PC-3 (cell line): ENCODE results near the gene CLTA. TPM values are rescaled to one million over a fixed set of nuclear protein-coding genes. Genes with fewer than 3 reads are reported as not detected.

Experiments used
- ATAC-seq: fragments of 200-7000 bp; cut with Tn5 transposase; 2 replicates; pipeline ENCODE4 v1.9.1; 2020; ENCODE audit warnings: mild to moderate bottlenecking, moderate library complexity
- BruUV-seq: library from RNA; stranded (reverse); fragments of 400-500 nt; replicated peaks from 2 replicates; lab custom pipeline; 2021; lab: Mats Ljungman, UMichigan
- CTCF ChIA-PET: fragments of 300-600 bp; sonication (Branson Sonifier 250); formaldehyde crosslinking; loops from one replicate; lab custom pipeline; 2022; ENCODE audit warnings: antibody characterized with exemption; lab: Charles Lee
- POLR2A ChIA-PET: fragments of 300-600 bp; sonication (Branson Sonifier 250); formaldehyde crosslinking; loops from one replicate; lab custom pipeline; 2022; ENCODE audit warnings: antibody characterized with exemption; ENCODE audit not compliant: unreplicated experiment; lab: Charles Lee
- DNase-seq: peaks from one replicate; pipeline ENCODE4 v3.0.0-alpha.2; 2015
- H2AFZ ChIP-seq: fragments of 300-600 bp; sonication (generic); 2 replicates; pipeline ENCODE4 v1.6.0; 2016; ENCODE audit warnings: antibody characterized with exemption, low read length
- H3F3A ChIP-seq: fragments of 300-600 bp; sonication (generic); one replicate; pipeline ENCODE4 v1.6.0; 2017; ENCODE audit warnings: antibody characterized with exemption, low read length, control low read depth, mild to moderate bottlenecking; ENCODE audit not compliant: unreplicated experiment
- H3K27ac ChIP-seq: fragments of 300-600 bp; sonication (generic); 2 replicates; pipeline ENCODE4 v1.5.1; 2016; ENCODE audit warnings: mild to moderate bottlenecking, low read length
- H3K27me3 ChIP-seq: fragments of 300-600 bp; sonication (generic); 2 replicates; pipeline ENCODE4 v1.6.1; 2016; ENCODE audit warnings: low read length, mixed read lengths
- H3K36me3 ChIP-seq: fragments of 300-600 bp; sonication (generic); 2 replicates; pipeline ENCODE4 v1.6.1; 2016; ENCODE audit warnings: low read depth, mixed run types, low read length, mixed read lengths
- H3K4me1 ChIP-seq: fragments of 300-600 bp; sonication (generic); 2 replicates; pipeline ENCODE4 v1.5.1; 2016; ENCODE audit warnings: low read length; ENCODE audit not compliant: insufficient read depth
- H3K4me2 ChIP-seq: fragments of 300-600 bp; sonication (generic); 2 replicates; pipeline ENCODE4 v1.6.0; 2016; ENCODE audit warnings: low read length
- H3K4me3 ChIP-seq: fragments of 300-600 bp; sonication (generic); 2 replicates; pipeline ENCODE4 v1.5.1; 2016; ENCODE audit warnings: mild to moderate bottlenecking, low read length, mixed read lengths
- H3K79me2 ChIP-seq: fragments of 300-600 bp; sonication (generic); 2 replicates; pipeline ENCODE4 v1.6.1; 2017; ENCODE audit warnings: low read length, mixed read lengths
- H3K9ac ChIP-seq: fragments of 300-600 bp; sonication (generic); 2 replicates; pipeline ENCODE4 v1.6.0; 2016; ENCODE audit warnings: mild to moderate bottlenecking, low read length
- H3K9me2 ChIP-seq: fragments of 300-600 bp; sonication (generic); replicated peaks from 2 replicates; pipeline ENCODE4 v1.6.1; 2016; ENCODE audit warnings: mixed run types, low read length, mixed read lengths
- H3K9me3 ChIP-seq: fragments of 300-600 bp; sonication (generic); 2 replicates; pipeline ENCODE4 v1.6.1; 2016; ENCODE audit warnings: low read length, mixed read lengths
- H4K20me1 ChIP-seq: fragments of 300-600 bp; sonication (generic); 2 replicates; pipeline ENCODE4 v1.6.1; 2016; ENCODE audit warnings: low read length, mixed read lengths
- EZH2 ChIP-seq: fragments of 300-600 bp; sonication (generic); IDR thresholded peaks from one replicate; pipeline ENCODE4 v1.6.1; 2017; ENCODE audit warnings: antibody characterized with exemption, mild to moderate bottlenecking, low read length; ENCODE audit not compliant: unreplicated experiment
- EZH2phosphoT487 ChIP-seq: fragments of 300-600 bp; sonication (generic); IDR thresholded peaks from 2 replicates; pipeline ENCODE4 v1.6.1; 2018; ENCODE audit warnings: mild to moderate bottlenecking, antibody characterized with exemption, low read length, borderline replicate concordance
- intact Hi-C: fragments of 100-400 bp; cut with micrococcal nuclease; formaldehyde crosslinking; loops from 2 replicates; pipeline ENCODE4 v1.9.0; 2023
- total RNA-seq: library from RNA; depleted of rRNA; stranded (reverse); fragments of >200 nt; gene quantifications from 2 replicates; pipeline ENCODE4 v1.2.3, GENCODE V29; 2014
- TF ChIP-seq, protein P1 (sequence below): fragments of 300-600 bp; sonication (generic); conservative IDR thresholded peaks from 2 replicates; pipeline ENCODE4 v1.5.1; 2017; ENCODE audit warnings: antibody characterized with exemption, low read depth, mild to moderate bottlenecking, low read length

CLTA gene
- total RNA-seq, 1 experiment from 2014 or later: 259 TPM

DNA sequence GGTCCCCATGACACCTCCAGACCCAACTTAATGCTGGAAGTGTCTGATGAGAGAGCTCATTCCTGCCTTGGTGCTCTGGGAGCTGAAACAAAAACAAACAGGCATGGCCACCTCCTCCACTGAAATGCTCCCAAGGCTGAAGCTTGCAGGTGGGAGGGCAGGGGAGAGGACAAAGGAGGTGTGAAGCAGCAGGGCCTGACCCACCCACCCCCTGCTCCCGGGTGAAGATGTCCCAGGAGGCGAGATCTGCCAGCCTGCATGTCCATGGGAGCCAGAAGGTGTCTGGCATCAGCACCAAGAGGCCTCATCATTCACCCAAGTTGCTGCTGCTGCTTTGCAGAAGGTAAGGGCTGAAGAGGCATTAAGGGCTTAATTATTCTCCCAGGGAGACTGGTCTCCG lies 25.7 kb upstream of the CLTA start:
- no peak for ATAC-seq
- no peaks in the 10 kb centered on the region for H3K27me3 ChIP-seq
- intact Hi-C loops: no loop called here
- peaks cover 13% of the 10 kb centered on the region for H3K4me1 ChIP-seq
- H3F3A ChIP-seq: no peaks in the 10 kb centered on the region
- no peak for DNase-seq
- no peaks in the 10 kb centered on the region for H3K79me2 ChIP-seq
- no peaks in the 10 kb centered on the region for H3K9me3 ChIP-seq
- no peak overlapping the region for H2AFZ ChIP-seq
- no peaks in the 10 kb centered on the region for H3K36me3 ChIP-seq
- H4K20me1 ChIP-seq: no peaks in the 10 kb centered on the region
- H3K4me3 ChIP-seq: no peak overlapping the region
- CTCF ChIA-PET: interaction anchor here (0.6 to 1.5 kb wide), 3 partner anchors 17 to 355 kb away, joined by 3 to 7 read pairs (median 4); no protein-coding TSS in a partner anchor
- no peak overlapping the region for H3K27ac ChIP-seq
- no peak overlapping the region for H3K4me2 ChIP-seq
- H3K9me2 ChIP-seq: no peaks in the 10 kb centered on the region
- TF ChIP-seq EZH2 (no peak), EZH2phosphoT487 (no peak)
- TF ChIP-seq, protein P1, sequence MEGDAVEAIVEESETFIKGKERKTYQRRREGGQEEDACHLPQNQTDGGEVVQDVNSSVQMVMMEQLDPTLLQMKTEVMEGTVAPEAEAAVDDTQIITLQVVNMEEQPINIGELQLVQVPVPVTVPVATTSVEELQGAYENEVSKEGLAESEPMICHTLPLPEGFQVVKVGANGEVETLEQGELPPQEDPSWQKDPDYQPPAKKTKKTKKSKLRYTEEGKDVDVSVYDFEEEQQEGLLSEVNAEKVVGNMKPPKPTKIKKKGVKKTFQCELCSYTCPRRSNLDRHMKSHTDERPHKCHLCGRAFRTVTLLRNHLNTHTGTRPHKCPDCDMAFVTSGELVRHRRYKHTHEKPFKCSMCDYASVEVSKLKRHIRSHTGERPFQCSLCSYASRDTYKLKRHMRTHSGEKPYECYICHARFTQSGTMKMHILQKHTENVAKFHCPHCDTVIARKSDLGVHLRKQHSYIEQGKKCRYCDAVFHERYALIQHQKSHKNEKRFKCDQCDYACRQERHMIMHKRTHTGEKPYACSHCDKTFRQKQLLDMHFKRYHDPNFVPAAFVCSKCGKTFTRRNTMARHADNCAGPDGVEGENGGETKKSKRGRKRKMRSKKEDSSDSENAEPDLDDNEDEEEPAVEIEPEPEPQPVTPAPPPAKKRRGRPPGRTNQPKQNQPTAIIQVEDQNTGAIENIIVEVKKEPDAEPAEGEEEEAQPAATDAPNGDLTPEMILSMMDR: no peak
- H3K9ac ChIP-seq: no peak overlapping the region
- BruUV-seq: no TSS peak
- POLR2A ChIA-PET: interaction anchor here (0.6 kb wide), 1 partner anchor 1990 kb away, joined by 3 read pairs; no protein-coding TSS in a partner anchor

DNA sequence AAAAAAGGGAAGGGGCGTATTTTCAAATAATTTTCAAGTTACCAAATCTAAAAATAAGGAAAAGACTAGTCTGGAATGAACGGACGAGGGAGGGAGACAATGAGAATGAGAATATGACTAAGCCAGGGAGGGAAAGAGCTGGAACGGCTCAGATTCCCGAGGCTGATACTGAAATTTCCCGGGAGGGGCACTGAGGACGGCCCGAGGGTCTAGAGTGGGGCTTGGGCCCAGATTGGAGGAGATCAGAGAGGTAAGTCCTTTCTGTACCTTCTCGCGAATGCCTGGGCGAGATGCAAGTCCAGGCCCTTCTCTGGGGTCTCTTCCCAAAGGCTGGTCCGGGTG lies 24.9 kb upstream of the CLTA start:
- H3K4me3 ChIP-seq: peak overlapping the region; percentile 81
- H3K79me2 ChIP-seq: no peaks in the 10 kb centered on the region
- H3K4me1 ChIP-seq: peaks cover 13% of the 10 kb centered on the region
- no peak for TF ChIP-seq EZH2phosphoT487
- no peak for TF ChIP-seq EZH2
- TF ChIP-seq, protein P1: no peak
- H3K9ac ChIP-seq: no peak overlapping the region
- peak; percentile 37 for ATAC-seq
- H3F3A ChIP-seq: no peaks in the 10 kb centered on the region
- ChIA-PET CTCF (interaction anchor here (0.7 to 1.6 kb wide), 10 partner anchors 11 to 202 kb away, joined by 3 to 17 read pairs (median 6); partner anchors contain the start of gene CLTA), POLR2A (no interaction called here)
- H3K27ac ChIP-seq: no peak overlapping the region
- peak; percentile 45 for DNase-seq
- no peaks in the 10 kb centered on the region for H3K9me2 ChIP-seq
- no peaks in the 10 kb centered on the region for H3K27me3 ChIP-seq
- no TSS peak for BruUV-seq
- H3K36me3 ChIP-seq: no peaks in the 10 kb centered on the region
- intact Hi-C loops: loop anchor here (2.0 kb wide), 1 partner anchor 63 kb away; no protein-coding TSS in a partner anchor
- peak overlapping the region; percentile 93 for H3K4me2 ChIP-seq
- no peaks in the 10 kb centered on the region for H3K9me3 ChIP-seq
- no peaks in the 10 kb centered on the region for H4K20me1 ChIP-seq
- peak overlapping the region; percentile 99; the same call in 1 of the 2 replicates for H2AFZ ChIP-seq
